Keratinocyte (primary cell): ENCODE measurements around the gene DCDC1.

Source experiments
- CTCF ChIP-seq, 3 experiments: IDR thresholded peaks in 1 of 3; conservative IDR thresholded peaks in 1 of 3; optimal IDR thresholded peaks in 1 of 3; 2 replicates in 2 of 3; 3 replicates in 1 of 3; pipeline versions ENCODE3 to v1.5.1; 2011; ENCODE audit warnings: low read length in 3 of 3, mild to moderate bottlenecking in 3 of 3, moderate library complexity in 2 of 3, control low read depth in 1 of 3, inconsistent platforms in 1 of 3; ENCODE audit not compliant: insufficient read depth in 2 of 3; ENCODE audit errors: extremely low read depth in 1 of 3
- EZH2 ChIP-seq: IDR thresholded peaks from one replicate; pipeline ENCODE4 v1.6.1; 2012; ENCODE audit warnings: inconsistent platforms, mild to moderate bottlenecking, low read length, moderate library complexity

- TF ChIP-seq CTCF (optimal IDR thresholded peaks at IDR 0.05 in 1 of 3, IDR thresholded peaks at IDR 0.05 in 1 of 3, conservative IDR thresholded peaks at IDR 0.05 in 1 of 3; ENCODE audit: extremely low read depth in 1 of 3, insufficient read depth in 2 of 3, low read length in 3 of 3) (no peak), EZH2 (no peak)
These were observed 266.7 kb downstream of the DCDC1 start for GRCh38 chr11:31102875-31103274.
